WTC11 (cell line): ENCODE results near the gene NALCN.

ENCODE experiments used
- ATF3 ChIP-seq: sonication (generic); formaldehyde crosslinking; conservative IDR thresholded peaks from 2 replicates; pipeline ENCODE4 v1.8.1; 2022; ENCODE audit warnings: mild to moderate bottlenecking, missing genetic modification reagents
- CTCF ChIP-seq: fragments of 200-600 bp; IDR thresholded peaks from 2 replicates; pipeline ENCODE4 v1.8.0; 2022; ENCODE audit warnings: antibody characterized with exemption
- E2F5 ChIP-seq: sonication (generic); formaldehyde crosslinking; IDR thresholded peaks from 2 replicates; pipeline ENCODE4 v1.8.1; 2022; ENCODE audit warnings: mild to moderate bottlenecking, moderate library complexity, missing genetic modification reagents
- ELF4 ChIP-seq: sonication (generic); formaldehyde crosslinking; IDR thresholded peaks from 2 replicates; pipeline ENCODE4 v1.8.1; 2022; ENCODE audit warnings: low read depth, mild to moderate bottlenecking, moderate library complexity, missing genetic modification reagents
- IRF1 ChIP-seq: sonication (generic); formaldehyde crosslinking; IDR thresholded peaks from 2 replicates; pipeline ENCODE4 v1.8.0; 2023; ENCODE audit warnings: missing genetic modification reagents
- SMAD4 ChIP-seq: sonication (generic); formaldehyde crosslinking; IDR thresholded peaks from 2 replicates; pipeline ENCODE4 v1.8.0; 2022; ENCODE audit warnings: mild to moderate bottlenecking, missing genetic modification reagents
- SP1 ChIP-seq: sonication (generic); formaldehyde crosslinking; conservative IDR thresholded peaks from 2 replicates; pipeline ENCODE4 v1.8.1; 2022; ENCODE audit warnings: missing genetic modification reagents
- TEAD1 ChIP-seq: sonication (generic); formaldehyde crosslinking; IDR thresholded peaks from 2 replicates; pipeline ENCODE4 v1.8.0; 2022; ENCODE audit warnings: mild to moderate bottlenecking, missing genetic modification reagents

GRCh38 chr13:101120007-101120406 is 296.3 kb downstream of the NALCN start:
- TF ChIP-seq ATF3 (CRISPR knock-in tag) (no peak), SP1 (CRISPR knock-in tag) (no peak), TEAD1 (no peak), ELF4 (no peak), IRF1 (CRISPR knock-in tag) (no peak), CTCF (no peak), SMAD4 (CRISPR knock-in tag) (no peak), E2F5 (CRISPR knock-in tag) (no peak)
